Activated effector memory CD4-positive, alpha-beta T cell treated with anti-CD3 and anti-CD28 coated beads, Interleukin-2, amount 50 U/mL, for 16 hours (primary cell): Measurements from ENCODE around the gene NSMF.
"Not testable (repeated sequence)": the region's sequence is repeated elsewhere in the genome, so short reads cannot be mapped to it uniquely, and the experiment has no call there.

ENCODE experiments used
- DNase-seq: peaks from one replicate; pipeline ENCODE4 v3.0.0-alpha.2; 2020

NSMF gene

DNA sequence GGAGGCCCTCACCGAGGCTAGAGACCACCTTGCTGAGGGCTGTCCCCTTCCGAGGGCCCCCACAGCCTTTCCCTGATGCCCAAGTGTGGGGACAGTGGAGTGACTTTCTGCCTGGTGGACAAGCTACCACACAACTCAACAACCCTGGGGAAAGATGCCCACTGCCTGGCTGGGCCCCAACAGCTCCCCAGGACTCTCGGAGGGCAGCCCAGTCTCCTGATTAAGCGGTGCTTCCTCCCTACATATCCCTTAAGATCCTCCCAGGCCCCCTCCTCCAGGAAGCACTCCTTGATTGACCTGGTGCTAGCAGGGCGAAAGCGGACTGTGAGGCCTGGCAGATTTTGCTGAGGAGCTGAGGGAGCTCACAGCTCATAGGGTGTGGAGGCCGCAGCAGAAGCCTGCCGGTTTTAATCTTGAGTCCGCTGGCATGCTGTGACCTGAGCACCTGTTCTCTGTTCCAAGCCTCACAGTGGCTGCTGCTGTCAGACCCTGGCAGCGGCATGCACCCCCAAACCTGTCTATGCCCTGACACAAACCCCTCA is 2.2 kb downstream of the NSMF start:
- DNase-seq, result peak; percentile 61

DNA sequence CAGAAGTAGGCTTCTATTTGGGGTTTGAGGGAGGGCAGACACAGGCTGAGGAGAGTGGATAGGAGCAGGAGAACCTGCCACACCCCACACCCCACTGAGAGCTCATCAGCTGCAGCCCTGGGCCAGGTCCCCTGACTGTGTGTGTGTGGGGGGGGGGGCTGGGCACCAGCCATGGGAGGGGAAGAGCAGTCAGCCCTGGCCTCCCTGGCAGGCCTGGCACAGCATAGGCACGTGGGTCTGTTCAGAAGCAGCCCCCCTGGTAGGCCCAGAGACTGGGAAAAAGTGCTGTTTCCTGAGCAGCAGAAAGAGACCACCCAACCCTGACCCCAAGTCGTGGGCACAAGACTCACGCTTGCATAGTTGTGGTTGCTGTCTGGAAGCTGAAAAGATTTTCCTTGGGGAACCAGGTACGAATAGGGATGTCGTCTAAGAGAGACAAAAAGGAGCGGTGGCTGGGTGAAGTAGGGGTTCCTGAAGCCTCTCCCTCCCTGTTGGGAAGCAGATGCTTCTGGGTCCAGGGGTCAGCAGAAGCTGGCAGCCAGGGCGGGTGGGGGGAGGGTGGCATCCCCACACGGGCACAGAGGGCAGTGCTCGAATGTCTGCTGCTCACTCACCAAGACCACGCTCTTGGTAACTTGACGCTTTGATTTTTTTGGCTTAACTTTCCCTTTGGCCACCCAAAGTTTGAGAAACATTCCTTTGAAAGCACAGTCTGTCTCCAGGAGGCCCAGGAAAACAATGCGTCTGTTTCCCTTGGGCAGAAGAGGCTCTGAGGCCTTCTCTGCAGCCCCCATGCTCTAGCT is 2.9 kb downstream of the NSMF start:
- no peak for DNase-seq

DNA sequence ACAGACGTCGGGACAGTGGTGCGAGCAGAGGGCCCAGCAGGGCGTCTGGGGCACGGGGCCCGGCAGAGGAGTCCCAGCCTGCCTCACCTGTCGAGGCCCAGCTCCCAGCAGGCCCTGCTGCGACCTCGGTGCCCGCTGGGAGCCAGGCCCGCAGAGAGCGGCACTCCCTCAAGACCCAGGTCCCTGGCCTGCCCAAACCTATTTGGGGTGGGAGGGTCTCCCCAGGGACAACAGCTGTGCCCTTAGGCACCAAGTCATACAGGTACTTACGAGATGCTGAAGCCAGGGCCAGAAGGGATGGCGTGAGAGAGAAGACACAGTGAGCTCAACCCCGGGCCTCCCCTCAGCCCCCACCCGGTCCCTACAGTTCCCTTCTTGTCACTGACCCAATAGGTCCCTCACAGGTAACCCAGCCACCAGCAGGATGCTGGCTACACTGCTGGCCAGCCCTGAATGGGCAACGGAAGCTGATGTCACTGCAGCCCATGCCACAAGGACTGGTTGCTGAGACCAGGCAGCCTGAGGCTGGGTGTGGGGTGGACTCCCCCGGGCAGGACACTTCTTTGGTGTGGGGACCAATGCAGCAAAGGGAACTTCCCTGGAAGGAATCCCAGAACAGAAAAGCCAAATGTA is 3.7 kb downstream of the NSMF start:
- peak; percentile 61 for DNase-seq

DNA sequence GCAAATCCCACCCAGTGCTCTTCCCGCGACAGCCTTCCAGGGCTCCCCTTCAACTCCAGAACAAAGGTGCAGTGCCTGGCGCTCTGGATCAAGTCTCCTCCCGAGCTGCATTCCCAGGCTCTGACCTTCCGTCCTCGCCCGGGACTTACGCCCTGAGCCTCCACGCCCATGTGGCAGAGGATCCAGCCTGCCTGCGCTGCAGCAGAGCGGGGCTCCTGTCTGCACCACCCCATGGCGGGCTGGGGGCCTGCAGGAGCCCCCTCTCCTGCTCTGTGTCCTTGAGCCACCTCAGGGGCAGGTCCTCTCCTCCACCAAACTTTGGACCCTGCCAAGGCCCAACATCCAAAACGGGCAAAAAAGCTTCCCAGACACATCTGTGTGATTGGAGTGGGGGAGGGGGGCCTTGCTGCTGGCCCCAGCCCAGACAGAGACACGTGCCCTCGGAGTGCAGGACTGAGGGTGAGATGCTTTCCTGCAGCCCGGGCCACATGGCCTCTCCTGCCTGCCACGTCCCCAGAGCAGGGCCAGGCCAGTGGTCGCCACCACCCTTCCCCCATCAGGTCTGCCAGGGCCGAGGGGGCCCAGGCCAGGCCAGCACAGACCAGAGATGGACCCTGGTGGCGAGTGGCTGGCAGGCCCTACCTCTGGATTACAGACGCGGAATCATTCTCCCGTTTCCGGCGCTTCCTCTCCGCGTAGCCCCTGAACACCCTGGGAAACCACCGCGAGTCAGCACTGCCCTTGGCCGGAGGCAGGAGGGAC is 4.4 kb downstream of the NSMF start:
- peak; percentile 63 for DNase-seq

GRCh38 chr9:137454145-137454596 is 5.0 kb downstream of the NSMF start:
- peak; percentile 81 for DNase-seq

DNA sequence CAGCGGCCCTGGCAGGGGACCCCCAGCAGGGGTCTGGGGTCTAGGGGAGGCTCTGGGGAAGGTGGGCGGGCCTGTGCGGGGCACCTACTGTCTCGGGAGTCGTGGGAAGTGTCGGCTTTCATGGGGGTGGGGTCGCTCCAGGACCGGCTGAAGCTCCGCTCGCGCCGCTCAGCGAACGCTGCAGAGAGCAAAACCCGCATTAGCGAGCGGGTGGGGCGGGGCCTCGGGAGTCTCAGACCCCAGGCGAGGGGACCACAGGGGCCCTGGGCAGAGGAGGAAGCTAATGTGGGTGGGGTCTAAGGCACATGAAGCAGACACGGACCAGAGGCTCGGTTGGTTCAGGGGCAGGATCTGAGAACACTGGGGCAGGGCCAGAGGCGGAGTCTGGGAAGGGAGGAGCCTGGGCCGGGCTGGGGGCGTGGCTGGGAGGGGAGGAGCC is 5.5 kb downstream of the NSMF start:
- peak; percentile 87 for DNase-seq

- DNase-seq, result peak; percentile 63
These were observed 6.1 kb downstream of the NSMF start for GRCh38 chr9:137452761-137453642.

- DNase-seq, result peak; percentile 62
These were observed 7.0 kb downstream of the NSMF start for GRCh38 chr9:137452006-137452760.

DNA sequence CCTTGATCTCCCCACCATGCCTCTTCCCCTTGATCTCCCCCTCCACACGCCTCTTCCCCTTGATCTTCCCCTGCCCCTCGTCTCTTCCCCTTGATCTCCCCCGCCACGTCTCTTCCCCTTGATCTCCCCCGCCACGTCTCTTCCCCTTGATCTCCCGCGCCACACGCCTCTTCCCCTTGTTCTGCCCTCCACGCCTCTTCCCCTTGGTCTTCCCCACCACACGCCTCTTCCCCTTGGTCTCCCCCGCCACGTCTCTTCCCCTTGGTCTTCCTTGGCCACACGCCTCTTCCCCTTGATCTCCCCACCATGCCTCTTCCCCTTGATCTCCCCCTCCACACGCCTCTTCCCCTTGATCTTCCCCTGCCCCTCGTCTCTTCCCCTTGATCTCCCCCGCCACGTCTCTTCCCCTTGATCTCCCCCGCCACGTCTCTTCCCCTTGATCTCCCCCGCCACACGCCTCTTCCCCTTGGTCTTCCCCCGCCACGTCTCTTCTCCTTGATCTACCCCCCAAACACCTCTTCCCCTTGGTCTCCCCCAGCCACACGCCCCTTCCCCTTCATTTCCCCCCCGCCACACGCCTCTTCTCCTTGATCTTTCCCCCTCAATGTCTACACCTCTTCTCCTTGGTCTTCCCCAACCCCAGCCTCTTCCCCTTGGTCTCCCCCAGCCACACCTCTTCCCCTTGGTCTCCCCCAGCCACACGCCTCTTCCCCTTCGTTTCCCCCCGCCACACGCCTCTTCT is 7.7 kb downstream of the NSMF start:
- not testable (repeated sequence) for DNase-seq

GRCh38 chr9:137450539-137451222 is 8.5 kb downstream of the NSMF start:
- DNase-seq, result peak; percentile 62

GRCh38 chr9:137449931-137450538 is 9.1 kb downstream of the NSMF start:
- peak; percentile 83 for DNase-seq

- no peak for DNase-seq
These were observed 9.9 kb downstream of the NSMF start for GRCh38 chr9:137449081-137449844.

- no peak for DNase-seq
These were observed 10.6 kb downstream of the NSMF start for GRCh38 chr9:137448602-137448962.

- no peak for DNase-seq
These were observed 11.2 kb downstream of the NSMF start for GRCh38 chr9:137447722-137448601.

GRCh38 chr9:137446851-137447471 is 12.2 kb downstream of the NSMF start:
- DNase-seq, result no peak

DNA sequence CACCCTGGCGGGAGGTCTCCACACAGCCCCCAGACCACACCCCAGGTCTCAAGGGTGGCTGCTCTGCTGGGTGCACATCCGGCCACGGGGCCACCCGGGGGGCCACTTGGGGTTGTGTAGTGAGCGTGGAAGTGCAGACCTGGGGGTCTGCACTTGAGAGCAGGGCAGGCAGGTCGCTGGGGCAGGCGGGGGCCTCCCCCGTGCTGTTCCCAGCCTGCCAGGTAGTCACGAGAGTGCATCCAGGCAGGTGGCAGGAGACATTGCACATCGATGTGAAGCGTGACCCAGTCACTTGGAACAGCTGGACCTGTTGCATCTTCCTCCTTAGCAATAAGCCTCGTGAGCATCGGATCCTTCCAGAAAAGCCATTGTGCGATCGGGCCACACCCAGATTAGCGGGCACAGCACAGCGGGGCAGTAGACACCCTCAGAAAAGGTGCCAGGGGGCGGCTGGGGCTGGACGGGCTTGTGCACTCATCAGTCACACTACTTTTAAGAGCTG is 13.2 kb downstream of the NSMF start:
- DNase-seq, result no peak

DNA sequence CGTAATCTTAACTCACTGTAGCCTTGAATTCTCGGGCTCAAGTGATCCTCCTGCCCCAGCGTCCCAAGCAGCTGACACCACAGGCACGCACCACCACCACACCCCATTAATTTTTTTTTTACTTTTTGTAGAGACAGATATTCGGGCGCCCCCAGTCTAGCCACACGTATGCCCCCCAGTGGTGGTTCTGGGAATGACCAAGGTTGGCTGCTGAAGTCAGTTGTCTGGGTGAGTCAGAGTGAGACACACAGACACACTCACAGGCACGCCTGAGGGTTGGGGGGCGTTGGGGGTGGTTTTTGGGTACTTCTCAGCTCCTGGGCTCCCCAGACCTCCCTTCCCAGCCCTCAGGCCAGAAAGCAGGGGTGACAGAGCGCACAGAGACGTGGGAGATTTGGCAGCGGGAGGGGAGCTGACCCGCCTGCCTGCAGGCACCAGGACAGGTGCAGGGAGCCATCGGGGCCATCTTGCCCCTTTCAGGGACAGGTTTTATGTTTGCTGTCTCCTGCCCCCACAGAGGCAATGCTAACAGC is 13.8 kb downstream of the NSMF start:
- DNase-seq, result peak; percentile 94
